Endothelial cell of umbilical vein (primary cell): ENCODE measurements around the gene SMPD1. TPM values are rescaled to one million over a fixed set of nuclear protein-coding genes. Genes with fewer than 3 reads are reported as not detected.

Experiments
- BruUV-seq: library from RNA; stranded (reverse); fragments of 400-500 nt; replicated peaks from 2 replicates; lab custom pipeline; 2021; lab: Mats Ljungman, UMichigan
- CTCF ChIA-PET: fragments of 300-600, 350-600 bp; sonication (Branson Sonifier 250); formaldehyde crosslinking; loops from one replicate; lab custom pipeline; 2021; ENCODE audit warnings: antibody characterized with exemption, inconsistent platforms; lab: Charles Lee
- POLR2A ChIA-PET: fragments of 300-600, 350-600 bp; sonication (Branson Sonifier 250); formaldehyde crosslinking; loops from one replicate; lab custom pipeline; 2021; ENCODE audit warnings: antibody characterized with exemption, inconsistent platforms; lab: Charles Lee
- DNase-seq: peaks from one replicate; pipeline ENCODE4 v3.0.0-alpha.2; 2011; ENCODE audit warnings: low read depth, low spot score
- FAIRE-seq: peaks from 2 replicates; lab custom pipeline; 2011; peaks lifted over from hg19 to GRCh38; lab: Jason Lieb, UNC
- H2AFZ ChIP-seq: 2 replicates; pipeline ENCODE4 v1.6.0; 2012; ENCODE audit warnings: low read depth, low read length, control low read depth, inconsistent platforms
- H3K27ac ChIP-seq: 2 replicates; pipeline ENCODE4 v1.5.1; 2011; ENCODE audit warnings: low read depth, mild to moderate bottlenecking, control low read depth, low read length, moderate library complexity; ENCODE audit not compliant: insufficient read depth
- H3K27me3 ChIP-seq, 2 experiments: 2 replicates each; pipeline versions ENCODE4 v1.6.0 to v1.6.1; 2011; ENCODE audit warnings: low read length in 2 of 2, mixed read lengths in 1 of 2; ENCODE audit not compliant: control insufficient read depth in 2 of 2, insufficient read depth in 2 of 2
- H3K36me3 ChIP-seq, 2 experiments: 2 replicates in 1 of 2; 3 replicates in 1 of 2; pipeline ENCODE4 v1.5.1; 2011; ENCODE audit warnings: low read length in 2 of 2, mild to moderate bottlenecking in 1 of 2, moderate library complexity in 1 of 2; ENCODE audit not compliant: control insufficient read depth in 2 of 2, insufficient read depth in 2 of 2; ENCODE audit errors: extremely low read depth in 1 of 2
- H3K4me1 ChIP-seq: 3 replicates; pipeline ENCODE4 v1.5.1; 2011; ENCODE audit warnings: mild to moderate bottlenecking, low read length; ENCODE audit not compliant: control insufficient read depth, insufficient read depth; ENCODE audit errors: extremely low read depth
- H3K4me2 ChIP-seq: 2 replicates; pipeline ENCODE4 v1.6.1; 2011; ENCODE audit warnings: low read length, control low read depth, mixed read lengths; ENCODE audit not compliant: insufficient read depth
- H3K4me3 ChIP-seq, 3 experiments: fragments of 200-600 bp in 1 of 3; sonication (generic), shearing (Covaris generic) in 1 of 3; replicated peaks in 1 of 3; 2 replicates each; pipeline ENCODE4 v1.5.1; 2011 to 2016; ENCODE audit warnings: control low read depth in 3 of 3, low read length in 3 of 3, mild to moderate bottlenecking in 2 of 3, inconsistent platforms in 1 of 3, low read depth in 1 of 3, moderate library complexity in 1 of 3; ENCODE audit not compliant: insufficient read depth in 1 of 3
- H3K79me2 ChIP-seq: 2 replicates; pipeline ENCODE4 v1.6.0; 2012; ENCODE audit warnings: low read length, inconsistent platforms; ENCODE audit not compliant: control insufficient read depth, insufficient read depth
- H3K9ac ChIP-seq: replicated peaks from 2 replicates; pipeline ENCODE3; 2011; ENCODE audit warnings: low read length, control low read depth; ENCODE audit not compliant: insufficient read depth; ENCODE audit errors: extremely low read depth
- H3K9me1 ChIP-seq: replicated peaks from 3 replicates; pipeline ENCODE4 v1.6.0; 2011; ENCODE audit warnings: mild to moderate bottlenecking, low read length; ENCODE audit not compliant: control insufficient read depth, insufficient read depth; ENCODE audit errors: extremely low read depth
- H3K9me3 ChIP-seq: replicated peaks from 2 replicates; pipeline ENCODE4 v1.5.1; 2012; ENCODE audit warnings: low read length, inconsistent platforms; ENCODE audit not compliant: control insufficient read depth, insufficient read depth
- H4K20me1 ChIP-seq: replicated peaks from 2 replicates; pipeline ENCODE3; 2011; ENCODE audit warnings: mild to moderate bottlenecking, low read length; ENCODE audit not compliant: control insufficient read depth, insufficient read depth; ENCODE audit errors: extremely low read depth
- CTCF ChIP-seq, 2 donors: IDR thresholded peaks; 1 replicate in 1 of 2; 2 replicates in 1 of 2; pipeline ENCODE4 v1.5.1; 2011; ENCODE audit warnings: low read length in 2 of 2, mild to moderate bottlenecking in 2 of 2, moderate library complexity in 2 of 2, control low read depth in 1 of 2, inconsistent platforms in 1 of 2, low read depth in 1 of 2; ENCODE audit not compliant: insufficient read depth in 1 of 2; ENCODE audit errors: extremely low read depth in 1 of 2
- EZH2 ChIP-seq: IDR thresholded peaks from 2 replicates; pipeline ENCODE4 v1.6.1; 2012; ENCODE audit warnings: borderline replicate concordance, low read depth, mild to moderate bottlenecking, moderate library complexity, low read length, inconsistent platforms; ENCODE audit not compliant: severe bottlenecking
- GATA2 ChIP-seq: IDR thresholded peaks from 2 replicates; pipeline ENCODE4 v1.7.0; 2011; ENCODE audit warnings: low read depth, mild to moderate bottlenecking, moderate library complexity, mixed read lengths, low read length; ENCODE audit not compliant: insufficient read length, insufficient read depth
- JUN ChIP-seq: IDR thresholded peaks from 2 replicates; pipeline ENCODE4 v1.6.1; 2011; ENCODE audit warnings: borderline replicate concordance, low read depth; ENCODE audit not compliant: insufficient read length, insufficient read depth
- MAX ChIP-seq: IDR thresholded peaks from 2 replicates; pipeline ENCODE4 v1.6.1; 2011; ENCODE audit not compliant: insufficient read depth, insufficient read length
- POLR2A ChIP-seq: IDR thresholded peaks from 2 replicates; pipeline ENCODE4 v1.6.1; 2012; ENCODE audit warnings: low read depth, mild to moderate bottlenecking, control low read depth, low read length
- dilution Hi-C: fragments of 300-500 bp; cut with MboI; formaldehyde crosslinking; loops from one replicate; pipeline ENCODE4 v1.15.0; 2019; ENCODE audit warnings: low sequenced_read_pairs; ENCODE audit not compliant: extremely low pct_ligation_motif_present
- intact Hi-C: fragments of 100-400 bp; cut with micrococcal nuclease; formaldehyde crosslinking; loops from one replicate; pipeline ENCODE4 v1.10.0; 2022
- polyA plus RNA-seq, 4 experiments: library from polyadenylated mRNA; depleted of rRNA in 3 of 4; stranded (reverse) in 3 of 4; unstranded in 1 of 4; fragments of >200 nt; gene quantifications; 2 replicates each; pipeline versions ENCODE4 v1.2.1 to v1.2.3, GENCODE V29; 2011 to 2012; ENCODE audit warnings: missing spikeins in 1 of 4
- total RNA-seq: library from RNA; stranded (reverse); gene quantifications from 2 replicates; pipeline ENCODE4 v1.2.3, GENCODE V29; 2021

SMPD1 gene
- total and polyA plus RNA-seq, 2 donors (not counting 3 experiments of a cell fraction or from before 2014, with no cell fraction given), result 58.9 to 93.6 TPM

DNA sequence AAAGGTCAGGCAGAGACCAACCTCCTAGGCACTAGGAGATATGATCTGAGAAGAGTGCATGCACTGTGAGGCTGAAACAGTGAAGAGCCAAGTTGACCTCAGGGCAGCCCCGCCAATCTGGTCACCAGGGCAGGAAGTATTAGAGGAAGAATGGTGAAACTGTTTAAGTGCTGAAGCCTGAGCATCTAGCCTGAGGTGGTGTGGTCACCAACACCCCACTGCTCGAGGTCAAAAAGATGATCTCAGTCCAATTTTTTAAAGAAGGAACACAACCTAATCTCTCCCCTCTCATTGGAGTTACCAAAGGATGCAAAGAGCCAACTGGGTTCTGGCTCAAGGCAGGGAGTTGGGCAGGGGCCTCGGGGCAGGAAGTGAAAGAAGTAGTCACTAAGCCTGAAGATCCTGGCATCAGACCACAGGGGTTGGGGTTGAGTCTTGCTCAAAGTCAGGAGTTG is 24.6 kb downstream of the SMPD1 start:
- H4K20me1 ChIP-seq, result no peaks in the 10 kb centered on the region
- FAIRE-seq (no peak), DNase-seq (no peak)
- no peaks in the 10 kb centered on the region for H3K79me2 ChIP-seq
- POLR2A ChIA-PET, result no interaction called here
- dilution Hi-C loops (no loop called here), intact Hi-C loops (no loop called here)
- no peaks in the 10 kb centered on the region for H3K9me3 ChIP-seq
- peaks cover 10% of the 10 kb centered on the region for H3K4me1 ChIP-seq
- H3K4me3 ChIP-seq, result no peak overlapping the region
- no peak for TF ChIP-seq CTCF (IDR thresholded peaks at IDR 0.05; ENCODE audit: extremely low read depth in 1 of 2, insufficient read depth in 1 of 2, low read depth in 1 of 2, low read length in 2 of 2)
- no peak for TF ChIP-seq GATA2
- TF ChIP-seq EZH2, result no peak
- TF ChIP-seq JUN, result no peak
- H3K9ac ChIP-seq, result no peak overlapping the region
- H3K4me2 ChIP-seq, result no peak overlapping the region
- H3K27ac ChIP-seq, result no peak overlapping the region
- CTCF ChIA-PET, result no interaction called here
- no peaks in the 10 kb centered on the region for H3K27me3 ChIP-seq
- no TSS peak for BruUV-seq
- H3K36me3 ChIP-seq, result peaks cover 0 to 6% of the 10 kb centered on the region in 2 experiments
- H3K9me1 ChIP-seq, result no peaks in the 10 kb centered on the region
- H2AFZ ChIP-seq, result no peak overlapping the region

- no peak overlapping the region for H3K4me2 ChIP-seq
- no peaks in the 10 kb centered on the region for H3K9me3 ChIP-seq
- DNase-seq (no peak), FAIRE-seq (no peak)
- peaks cover 10% of the 10 kb centered on the region for H3K4me1 ChIP-seq
- H3K9ac ChIP-seq, result no peak overlapping the region
- H3K9me1 ChIP-seq, result no peaks in the 10 kb centered on the region
- BruUV-seq, result no TSS peak
- no peak for TF ChIP-seq GATA2
- TF ChIP-seq JUN, result no peak
- TF ChIP-seq POLR2A, result no peak
- TF ChIP-seq MAX, result no peak
- no peaks in the 10 kb centered on the region for H4K20me1 ChIP-seq
- no peaks in the 10 kb centered on the region for H3K27me3 ChIP-seq
- dilution Hi-C loops (no loop called here), intact Hi-C loops (no loop called here)
- H3K79me2 ChIP-seq, result no peaks in the 10 kb centered on the region
- no peak overlapping the region for H2AFZ ChIP-seq
- peaks cover 0 to 2% of the 10 kb centered on the region in 2 experiments for H3K36me3 ChIP-seq
- no peak overlapping the region for H3K27ac ChIP-seq
- no peak overlapping the region for H3K4me3 ChIP-seq
- POLR2A ChIA-PET, result no interaction called here
- CTCF ChIA-PET, result interaction anchor here (0.7 kb wide), 1 partner anchor 37 kb away, joined by 3 read pairs; no protein-coding TSS in a partner anchor
These were observed 25.5 kb downstream of the SMPD1 start for GRCh38 chr11:6415797-6416196.
